Measurements from ENCODE around the gene CDC42EP4.
"Not testable (repeated sequence)": the region's sequence is repeated elsewhere in the genome, so short reads cannot be mapped to it uniquely, and the experiment has no call there.

CDC42EP4 gene

DNA sequence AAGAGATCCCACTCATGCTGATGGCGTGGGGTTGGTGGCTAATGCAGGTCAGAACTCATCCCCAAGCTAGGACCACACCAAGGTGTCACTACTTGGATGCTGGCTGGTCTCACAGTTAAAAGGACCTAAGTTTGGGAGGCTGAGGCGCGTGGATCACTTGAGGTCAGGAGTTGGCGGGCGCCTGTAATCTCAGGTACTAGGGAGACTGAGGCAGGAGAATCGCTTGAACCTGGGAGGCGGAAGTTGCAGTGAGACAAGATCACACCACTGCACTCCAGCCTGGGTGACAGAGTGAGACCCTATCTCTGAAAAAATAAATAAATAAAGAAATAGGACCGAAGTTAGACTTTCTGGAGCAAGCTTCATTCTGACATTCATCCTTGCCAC, 6.6 kb upstream of the CDC42EP4 start:
- Mint-ChIP-seq H3K4me1 (ENCODE audit: low read depth) (peaks cover 5% of the 10 kb centered on the region), H3K36me3 (ENCODE audit: low read depth) (no peaks in the 10 kb centered on the region), H3K27ac (no peak overlapping the region), H3K4me3 (no peak overlapping the region), H3K9me3 (no peaks in the 10 kb centered on the region), H3K27me3 (no peaks in the 10 kb centered on the region)

GRCh38 chr17:73317513-73318426, 6.0 kb upstream of the CDC42EP4 start:
- H3K27ac Mint-ChIP-seq = no peak overlapping the region
- no peaks in the 10 kb centered on the region for H3K9me3 Mint-ChIP-seq
- no peaks in the 10 kb centered on the region for H3K27me3 Mint-ChIP-seq
- H3K36me3 Mint-ChIP-seq (ENCODE audit: low read depth) = no peaks in the 10 kb centered on the region
- H3K4me1 Mint-ChIP-seq (ENCODE audit: low read depth) = peaks cover 5% of the 10 kb centered on the region
- no peak overlapping the region for H3K4me3 Mint-ChIP-seq

DNA sequence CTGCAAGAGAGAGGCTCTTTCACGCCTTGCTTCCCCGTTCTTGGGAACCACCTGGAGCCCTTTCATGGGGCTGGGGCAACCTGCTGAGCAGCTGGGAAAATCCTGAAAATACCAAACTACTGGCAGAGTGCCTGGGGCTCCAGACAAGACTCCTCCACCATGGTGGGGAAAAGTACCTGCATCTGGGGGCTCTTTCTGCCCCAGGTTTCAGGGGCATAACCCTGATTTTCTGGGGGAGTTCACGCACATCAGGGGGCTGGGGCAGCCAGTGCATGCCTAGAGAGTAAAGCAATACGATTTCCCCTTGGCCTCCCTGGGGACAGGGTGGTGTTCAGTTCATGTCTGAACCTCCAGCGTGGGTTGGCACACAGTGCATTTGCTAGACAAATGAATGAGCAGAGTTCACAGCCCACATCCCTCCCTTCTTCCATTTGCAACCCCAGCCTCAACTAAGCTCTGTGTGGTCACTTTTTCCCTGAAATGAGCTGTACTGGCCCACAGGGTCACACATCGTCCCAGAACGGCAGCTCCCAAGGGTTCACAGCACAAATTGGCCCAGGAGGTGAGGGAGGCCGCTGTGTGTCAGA, 5.2 kb upstream of the CDC42EP4 start:
- no peaks in the 10 kb centered on the region for H3K36me3 Mint-ChIP-seq (ENCODE audit: low read depth)
- H3K9me3 Mint-ChIP-seq = no peaks in the 10 kb centered on the region
- H3K27ac Mint-ChIP-seq = no peak overlapping the region
- no peaks in the 10 kb centered on the region for H3K27me3 Mint-ChIP-seq
- H3K4me3 Mint-ChIP-seq = no peak overlapping the region
- peaks cover 5% of the 10 kb centered on the region for H3K4me1 Mint-ChIP-seq (ENCODE audit: low read depth)

GRCh38 chr17:73315471-73315870, 3.7 kb upstream of the CDC42EP4 start:
- H3K4me1 Mint-ChIP-seq (ENCODE audit: low read depth) = peaks cover 10% of the 10 kb centered on the region
- no peaks in the 10 kb centered on the region for H3K9me3 Mint-ChIP-seq
- H3K4me3 Mint-ChIP-seq = no peak overlapping the region
- no peaks in the 10 kb centered on the region for H3K27me3 Mint-ChIP-seq
- H3K36me3 Mint-ChIP-seq (ENCODE audit: low read depth) = no peaks in the 10 kb centered on the region
- no peak overlapping the region for H3K27ac Mint-ChIP-seq

- H3K4me1 Mint-ChIP-seq (ENCODE audit: low read depth) = peaks cover 22% of the 10 kb centered on the region
- H3K4me3 Mint-ChIP-seq = no peak overlapping the region
- no peaks in the 10 kb centered on the region for H3K9me3 Mint-ChIP-seq
- H3K36me3 Mint-ChIP-seq (ENCODE audit: low read depth) = no peaks in the 10 kb centered on the region
- H3K27me3 Mint-ChIP-seq = peaks cover 4% of the 10 kb centered on the region
- H3K27ac Mint-ChIP-seq = no peak overlapping the region
Measured at GRCh38 chr17:73313526-73314127, 1.8 kb upstream of the CDC42EP4 start.

DNA sequence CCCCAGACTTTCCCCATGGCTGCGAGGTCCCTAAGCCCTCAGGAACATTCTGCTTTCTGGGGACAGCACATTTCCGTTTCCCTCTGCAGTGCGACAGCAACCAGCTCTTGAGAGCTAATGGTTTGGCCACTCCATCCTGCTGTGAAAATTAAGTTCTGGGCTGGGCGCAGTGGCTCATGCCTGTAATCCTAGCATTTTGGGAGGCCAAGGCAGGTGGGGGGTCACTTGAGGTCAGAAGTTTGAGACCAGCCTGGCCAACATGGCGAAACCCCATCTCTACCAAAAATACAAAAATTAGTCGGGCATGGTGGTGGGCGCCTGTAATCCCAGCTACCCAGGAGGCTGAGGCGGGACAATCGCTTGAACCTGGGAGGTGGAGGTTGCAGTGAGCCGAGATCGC, 1.1 kb upstream of the CDC42EP4 start:
- H3K36me3 Mint-ChIP-seq (ENCODE audit: low read depth); H3K27ac Mint-ChIP-seq; H3K27me3 Mint-ChIP-seq; H3K9me3 Mint-ChIP-seq: not testable (repeated sequence)
- Mint-ChIP-seq H3K4me1 (ENCODE audit: low read depth) (peaks cover 22% of the 10 kb centered on the region), H3K4me3 (peak overlapping the region; percentile 82)

GRCh38 chr17:73311428-73311780, 397 bp downstream of the CDC42EP4 start:
- Mint-ChIP-seq H3K27ac (no peak overlapping the region), H3K4me1 (ENCODE audit: low read depth) (peaks cover 17% of the 10 kb centered on the region), H3K36me3 (ENCODE audit: low read depth) (no peaks in the 10 kb centered on the region), H3K9me3 (no peaks in the 10 kb centered on the region), H3K27me3 (peaks cover 4% of the 10 kb centered on the region), H3K4me3 (peak overlapping the region; percentile 82)

DNA sequence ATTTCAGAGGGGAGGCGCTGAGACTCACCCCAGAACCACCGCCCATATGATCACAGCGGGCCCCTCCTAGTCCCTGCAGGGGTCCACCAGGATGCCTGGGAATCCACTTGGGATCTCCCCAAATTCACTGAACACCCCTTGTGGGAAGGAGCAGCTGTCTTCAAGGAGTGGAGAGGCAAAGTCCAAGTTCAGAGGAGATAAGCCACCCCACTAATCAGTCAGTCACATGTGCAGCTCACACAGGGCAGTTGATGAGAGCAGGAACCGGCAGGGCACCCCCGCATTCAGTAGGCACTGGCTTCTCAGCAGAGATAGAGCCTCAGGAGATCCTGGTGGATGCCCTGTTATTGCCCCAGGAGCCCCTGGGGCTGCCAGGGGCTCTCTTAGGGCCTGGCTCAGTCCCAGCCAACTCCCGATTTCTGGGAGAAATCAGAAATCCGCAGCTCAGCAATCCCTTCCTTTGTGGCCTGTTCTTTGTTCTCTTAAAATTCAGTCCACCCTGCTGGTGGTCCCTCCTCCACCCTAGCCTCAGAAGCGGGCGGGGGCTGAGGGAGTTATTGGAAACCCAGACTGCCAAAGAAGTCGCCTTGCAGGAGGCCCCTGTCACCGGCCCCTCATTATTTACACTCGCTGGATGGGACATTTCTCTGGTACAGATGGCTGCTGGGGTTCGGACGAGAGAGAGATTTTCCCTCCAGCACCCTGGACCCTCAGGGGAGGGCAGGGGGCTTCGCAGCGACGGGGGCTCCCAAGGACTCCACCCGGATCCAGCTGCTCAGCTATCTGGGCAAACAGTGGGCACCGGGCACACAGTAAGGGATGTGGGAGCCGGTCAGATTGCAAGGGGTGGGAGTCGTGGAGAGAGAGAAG, 1.8 kb downstream of the CDC42EP4 start:
- H3K27me3 Mint-ChIP-seq = peaks cover 4% of the 10 kb centered on the region
- H3K4me1 Mint-ChIP-seq (ENCODE audit: low read depth) = peaks cover 17% of the 10 kb centered on the region
- H3K9me3 Mint-ChIP-seq = no peaks in the 10 kb centered on the region
- no peaks in the 10 kb centered on the region for H3K36me3 Mint-ChIP-seq (ENCODE audit: low read depth)
- H3K27ac Mint-ChIP-seq = no peak overlapping the region
- peak overlapping the region; percentile 80 for H3K4me3 Mint-ChIP-seq

- not testable (repeated sequence) for H3K27ac Mint-ChIP-seq
Measured at GRCh38 chr17:73308959-73309358, 2.8 kb downstream of the CDC42EP4 start.

GRCh38 chr17:73308017-73308823, 3.6 kb downstream of the CDC42EP4 start:
- Mint-ChIP-seq H3K9me3 (no peaks in the 10 kb centered on the region), H3K4me1 (ENCODE audit: low read depth) (peaks cover 17% of the 10 kb centered on the region), H3K27me3 (peaks cover 13% of the 10 kb centered on the region), H3K4me3 (no peak overlapping the region), H3K36me3 (ENCODE audit: low read depth) (no peaks in the 10 kb centered on the region), H3K27ac (no peak overlapping the region)

More at GRCh38 chr17:73308959-73309358, 2.8 kb downstream of the CDC42EP4 start:
- H3K4me3 Mint-ChIP-seq; H3K27me3 Mint-ChIP-seq; H3K9me3 Mint-ChIP-seq; H3K36me3 Mint-ChIP-seq (ENCODE audit: low read depth): not testable (repeated sequence)
- H3K4me1 Mint-ChIP-seq (ENCODE audit: low read depth) = peaks cover 17% of the 10 kb centered on the region

GRCh38 chr17:73307130-73307529, 4.7 kb downstream of the CDC42EP4 start:
- H3K36me3 Mint-ChIP-seq (ENCODE audit: low read depth) = no peaks in the 10 kb centered on the region
- H3K9me3 Mint-ChIP-seq = no peaks in the 10 kb centered on the region
- H3K4me3 Mint-ChIP-seq = no peak overlapping the region
- H3K4me1 Mint-ChIP-seq (ENCODE audit: low read depth) = peaks cover 17% of the 10 kb centered on the region
- H3K27ac Mint-ChIP-seq = no peak overlapping the region
- H3K27me3 Mint-ChIP-seq = peaks cover 13% of the 10 kb centered on the region

DNA sequence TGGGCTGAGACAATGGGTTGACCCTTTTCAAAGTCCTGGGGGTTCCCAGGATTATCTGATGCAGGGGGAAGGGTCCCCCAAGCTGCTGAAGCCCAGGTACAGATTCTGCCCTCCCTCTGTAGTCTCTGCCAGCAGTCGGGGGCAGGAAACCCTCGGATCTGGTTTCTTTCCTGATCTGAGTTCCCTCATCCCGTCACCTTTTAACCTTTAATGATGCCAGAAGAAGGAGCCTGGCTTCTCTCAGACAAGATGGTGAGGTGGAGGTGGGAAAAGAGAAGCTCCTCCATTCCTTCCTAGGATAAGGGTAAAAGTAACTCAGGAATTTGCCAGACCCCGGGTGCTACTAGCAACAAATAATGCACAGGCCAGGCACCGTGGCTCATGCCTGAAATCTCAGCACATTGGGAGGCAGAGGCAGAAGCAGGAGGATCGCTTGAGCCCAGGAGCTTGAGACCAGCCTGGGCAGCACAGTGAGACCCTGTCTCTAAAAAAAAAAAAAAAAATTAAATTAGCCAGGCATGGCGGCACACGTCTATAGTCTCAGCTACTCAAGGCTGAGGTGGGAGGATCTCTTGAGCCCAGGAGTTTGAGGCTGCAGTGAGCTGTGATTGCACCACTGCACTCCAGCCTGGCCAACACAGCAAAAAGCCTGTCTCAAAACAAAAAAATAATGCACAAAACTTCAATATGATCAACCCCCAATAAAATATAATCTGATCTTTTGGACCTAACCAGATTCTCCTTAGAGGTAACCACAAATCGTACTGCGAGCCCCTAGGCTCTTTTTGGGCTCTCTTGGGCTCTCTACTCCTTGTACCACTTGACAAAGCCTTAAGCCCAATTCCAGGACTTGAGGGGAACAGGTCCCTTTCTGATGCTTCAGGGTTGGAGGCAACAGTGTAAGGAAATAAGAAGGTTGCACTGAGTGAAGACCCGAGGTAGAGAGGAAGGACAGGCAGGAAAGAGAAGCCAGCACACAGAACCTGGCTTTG, 5.7 kb downstream of the CDC42EP4 start:
- no peaks in the 10 kb centered on the region for H3K9me3 Mint-ChIP-seq
- H3K27me3 Mint-ChIP-seq = peaks cover 13% of the 10 kb centered on the region
- H3K27ac Mint-ChIP-seq = no peak overlapping the region
- H3K36me3 Mint-ChIP-seq (ENCODE audit: low read depth) = no peaks in the 10 kb centered on the region
- peaks cover 15% of the 10 kb centered on the region for H3K4me1 Mint-ChIP-seq (ENCODE audit: low read depth)
- no peak overlapping the region for H3K4me3 Mint-ChIP-seq

All from stimulated activated naive CD8-positive, alpha-beta T cell treated with anti-CD3 and anti-CD28 coated beads, Interleukin-15, Interleukin-2, amounts not matched to agents 100 ng/mL and 50 ng/mL, for 24 hours (primary cell).